K562 (cell line): ENCODE results near the gene AP1AR.
A peak's percentile ranks its signal among the peaks of the same experiment; 100 is the strongest.

Experiments used
- BHLHE40 ChIP-seq: IDR thresholded peaks from 2 replicates; pipeline ENCODE4 v1.6.1; 2011; ENCODE audit warnings: low read length, improper control_type of control experiment
- DPF2 ChIP-seq: fragments of 450-650 bp; IDR thresholded peaks from 2 replicates; pipeline ENCODE4 v1.6.1; 2016
- EP300 ChIP-seq: IDR thresholded peaks from 2 replicates; pipeline ENCODE4 v1.6.1; 2012; ENCODE audit warnings: low read length, improper control_type of control experiment
- MTA3 ChIP-seq: fragments of 450-650 bp; formaldehyde crosslinking; IDR thresholded peaks from 2 replicates; pipeline ENCODE4 v1.6.1; 2017; ENCODE audit warnings: mild to moderate bottlenecking, borderline replicate concordance
- NR2C2 ChIP-seq, 2 experiments: fragments of 200-800 bp in 1 of 2; sonication (Bioruptor generic) in 1 of 2; sonication (generic) in 1 of 2; formaldehyde crosslinking in 1 of 2; IDR thresholded peaks; 2 replicates each; pipeline versions ENCODE4 v1.6.1 to v1.8.0; 2016 to 2022; ENCODE audit warnings: mild to moderate bottlenecking in 1 of 2, missing compliant biosample characterization in 1 of 2, missing genetic modification characterization in 1 of 2, missing genetic modification reagents in 1 of 2
- POLR2A ChIP-seq: fragments of 450-650 bp; conservative IDR thresholded peaks from 2 replicates; pipeline ENCODE4 v1.6.1; 2016
- PRDM10 ChIP-seq: fragments of 450-650 bp; IDR thresholded peaks from 2 replicates; pipeline ENCODE4 v1.6.1; 2018; ENCODE audit not compliant: partially characterized antibody
- RAD21 ChIP-seq, 2 experiments: fragments of 250-450 bp in 1 of 2; fragments of 450-650 bp in 1 of 2; sonication (Bioruptor Pico) in 1 of 2; formaldehyde crosslinking in 1 of 2; IDR thresholded peaks in 1 of 2; conservative IDR thresholded peaks in 1 of 2; 2 replicates each; pipeline versions ENCODE4 v1.4.0 to v1.8.0; 2020 to 2022; ENCODE audit warnings: mild to moderate bottlenecking in 2 of 2, moderate library complexity in 1 of 2
- SMAD3 ChIP-seq: fragments of 450-650 bp; formaldehyde crosslinking; conservative IDR thresholded peaks from 2 replicates; pipeline ENCODE4 v1.4.0; 2020; ENCODE audit warnings: mild to moderate bottlenecking
- ZBTB49 ChIP-seq: sonication (generic); formaldehyde crosslinking; IDR thresholded peaks from 2 replicates; pipeline ENCODE4 v1.8.0; 2022; ENCODE audit warnings: missing genetic modification reagents, mild to moderate bottlenecking, borderline replicate concordance
- ZFP36 ChIP-seq: fragments of 150-350 bp; IDR thresholded peaks from 2 replicates; pipeline ENCODE4 v1.6.1; 2018; ENCODE audit warnings: low read length, low read depth; ENCODE audit not compliant: partially characterized antibody
- ZNF253 ChIP-seq: fragments of 250-450 bp; sonication (Bioruptor Pico); conservative IDR thresholded peaks from 2 replicates; pipeline ENCODE4 v1.6.1; 2021; ENCODE audit warnings: mild to moderate bottlenecking
- TF ChIP-seq, protein P1 (sequence below), 3 experiments: IDR thresholded peaks in 2 of 3; conservative IDR thresholded peaks in 1 of 3; 2 replicates each; pipeline ENCODE4 v1.5.1; 2011 to 2012; ENCODE audit warnings: low read length in 3 of 3, mild to moderate bottlenecking in 3 of 3, control low read depth in 2 of 3, improper control_type of control experiment in 1 of 3, inconsistent platforms in 1 of 3, low read depth in 1 of 3, mixed read lengths in 1 of 3, moderate library complexity in 1 of 3; ENCODE audit not compliant: insufficient read depth in 2 of 3
- TF ChIP-seq, protein P2 (sequence below): sonication (generic); formaldehyde crosslinking; IDR thresholded peaks from 2 replicates; pipeline ENCODE4 v1.8.0; 2023; ENCODE audit warnings: mild to moderate bottlenecking, missing genetic modification reagents

DNA sequence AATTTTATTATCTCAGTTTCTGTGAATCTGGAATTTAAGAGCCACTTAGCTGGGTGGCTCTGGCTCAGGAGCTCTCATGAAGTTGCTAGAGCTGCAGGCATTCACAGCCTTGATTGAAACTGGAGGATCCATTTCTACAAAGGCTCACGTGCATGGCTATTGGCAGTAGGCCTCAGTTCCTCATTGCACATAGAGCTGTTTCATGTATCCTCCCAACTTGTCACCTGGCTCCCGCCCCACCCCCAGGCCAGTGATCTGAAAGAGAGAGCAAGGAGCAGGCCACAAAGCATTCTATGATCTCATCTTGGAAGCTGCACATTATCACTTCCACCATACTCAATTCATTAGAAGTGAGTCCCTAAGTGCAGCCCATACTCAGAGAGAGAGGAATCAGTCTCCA lies 18.5 kb upstream of the AP1AR start:
- TF ChIP-seq, protein P1, sequence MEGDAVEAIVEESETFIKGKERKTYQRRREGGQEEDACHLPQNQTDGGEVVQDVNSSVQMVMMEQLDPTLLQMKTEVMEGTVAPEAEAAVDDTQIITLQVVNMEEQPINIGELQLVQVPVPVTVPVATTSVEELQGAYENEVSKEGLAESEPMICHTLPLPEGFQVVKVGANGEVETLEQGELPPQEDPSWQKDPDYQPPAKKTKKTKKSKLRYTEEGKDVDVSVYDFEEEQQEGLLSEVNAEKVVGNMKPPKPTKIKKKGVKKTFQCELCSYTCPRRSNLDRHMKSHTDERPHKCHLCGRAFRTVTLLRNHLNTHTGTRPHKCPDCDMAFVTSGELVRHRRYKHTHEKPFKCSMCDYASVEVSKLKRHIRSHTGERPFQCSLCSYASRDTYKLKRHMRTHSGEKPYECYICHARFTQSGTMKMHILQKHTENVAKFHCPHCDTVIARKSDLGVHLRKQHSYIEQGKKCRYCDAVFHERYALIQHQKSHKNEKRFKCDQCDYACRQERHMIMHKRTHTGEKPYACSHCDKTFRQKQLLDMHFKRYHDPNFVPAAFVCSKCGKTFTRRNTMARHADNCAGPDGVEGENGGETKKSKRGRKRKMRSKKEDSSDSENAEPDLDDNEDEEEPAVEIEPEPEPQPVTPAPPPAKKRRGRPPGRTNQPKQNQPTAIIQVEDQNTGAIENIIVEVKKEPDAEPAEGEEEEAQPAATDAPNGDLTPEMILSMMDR (IDR thresholded peaks at IDR 0.05 in 2 of 3, conservative IDR thresholded peaks at IDR 0.05 in 1 of 3; ENCODE audit: insufficient read depth in 2 of 3, low read depth in 1 of 3, low read length in 3 of 3): no peak
- TF ChIP-seq SMAD3 (CRISPR knock-in tag) (no peak), EP300 (no peak), POLR2A (no peak), RAD21 (CRISPR knock-in tag; conservative IDR thresholded peaks at IDR 0.05 in 1 of 2, IDR thresholded peaks at IDR 0.05 in 1 of 2) (no peak), DPF2 (no peak), ZNF253 (CRISPR knock-in tag) (no peak), MTA3 (no peak), ZFP36 (no peak), PRDM10 (no peak), NR2C2 (CRISPR knock-in tag; IDR thresholded peaks at IDR 0.05) (no peak), NR2C2 (tag; IDR thresholded peaks at IDR 0.05) (no peak), ZBTB49 (CRISPR knock-in tag) (no peak), BHLHE40 (peak; percentile 48; the same call in 1 of the 2 replicates)
- TF ChIP-seq, protein P2, sequence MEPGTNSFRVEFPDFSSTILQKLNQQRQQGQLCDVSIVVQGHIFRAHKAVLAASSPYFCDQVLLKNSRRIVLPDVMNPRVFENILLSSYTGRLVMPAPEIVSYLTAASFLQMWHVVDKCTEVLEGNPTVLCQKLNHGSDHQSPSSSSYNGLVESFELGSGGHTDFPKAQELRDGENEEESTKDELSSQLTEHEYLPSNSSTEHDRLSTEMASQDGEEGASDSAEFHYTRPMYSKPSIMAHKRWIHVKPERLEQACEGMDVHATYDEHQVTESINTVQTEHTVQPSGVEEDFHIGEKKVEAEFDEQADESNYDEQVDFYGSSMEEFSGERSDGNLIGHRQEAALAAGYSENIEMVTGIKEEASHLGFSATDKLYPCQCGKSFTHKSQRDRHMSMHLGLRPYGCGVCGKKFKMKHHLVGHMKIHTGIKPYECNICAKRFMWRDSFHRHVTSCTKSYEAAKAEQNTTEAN: no peak
